ENCODE measurements around the gene SLC34A1.
"Not testable (repeated sequence)": the region's sequence is repeated elsewhere in the genome, so short reads cannot be mapped to it uniquely, and the experiment has no call there.

The SLC34A1 gene

GRCh38 chr5:177368869-177369644, 15.2 kb upstream of the SLC34A1 start:
- DNase-seq, result peak; percentile 47

- DNase-seq, result no peak
These were observed 14.4 kb upstream of the SLC34A1 start for GRCh38 chr5:177369645-177370440.

GRCh38 chr5:177370488-177371119, 13.6 kb upstream of the SLC34A1 start:
- DNase-seq, result no peak

- no peak for DNase-seq
These were observed 12.9 kb upstream of the SLC34A1 start for GRCh38 chr5:177371120-177372033.

- no peak for DNase-seq
These were observed 12.0 kb upstream of the SLC34A1 start for GRCh38 chr5:177372034-177372896.

- no peak for DNase-seq
These were observed 11.3 kb upstream of the SLC34A1 start for GRCh38 chr5:177372910-177373309.

GRCh38 chr5:177373806-177374205, 10.4 kb upstream of the SLC34A1 start:
- no peak for DNase-seq

GRCh38 chr5:177374211-177374610, 10.0 kb upstream of the SLC34A1 start:
- DNase-seq, result no peak

- DNase-seq, result not testable (repeated sequence)
These were observed 8.7 kb upstream of the SLC34A1 start for GRCh38 chr5:177375516-177375915.

- DNase-seq, result no peak
These were observed 8.1 kb upstream of the SLC34A1 start for GRCh38 chr5:177376107-177376506.

- no peak for DNase-seq
These were observed 6.1 kb upstream of the SLC34A1 start for GRCh38 chr5:177377851-177378776.

- DNase-seq, result peak; percentile 91
These were observed 5.0 kb upstream of the SLC34A1 start for GRCh38 chr5:177378884-177379883.

GRCh38 chr5:177380805-177381126, 3.5 kb upstream of the SLC34A1 start:
- DNase-seq, result no peak

GRCh38 chr5:177382423-177383029, 1.7 kb upstream of the SLC34A1 start:
- no peak for DNase-seq

- no peak for DNase-seq
These were observed 1.1 kb upstream of the SLC34A1 start for GRCh38 chr5:177383181-177383580.

GRCh38 chr5:177385720-177386119, 1.5 kb downstream of the SLC34A1 start:
- no peak for DNase-seq

- no peak for DNase-seq
These were observed 2.3 kb downstream of the SLC34A1 start for GRCh38 chr5:177386542-177386941.

GRCh38 chr5:177387405-177387804, 3.2 kb downstream of the SLC34A1 start:
- no peak for DNase-seq

- no peak for DNase-seq
These were observed 4.4 kb downstream of the SLC34A1 start for GRCh38 chr5:177388521-177389052.

All from OCI-M1 (cell line).